ENCODE results near the gene PLXNB1. TPM values are rescaled to one million over a fixed set of nuclear protein-coding genes. Genes with fewer than 3 reads are reported as not detected.
A peak's percentile ranks its signal among the peaks of the same experiment; 100 is the strongest.

Gene PLXNB1
- total RNA-seq, 1 donor from 2014 or later, result 62.0 TPM

DNA sequence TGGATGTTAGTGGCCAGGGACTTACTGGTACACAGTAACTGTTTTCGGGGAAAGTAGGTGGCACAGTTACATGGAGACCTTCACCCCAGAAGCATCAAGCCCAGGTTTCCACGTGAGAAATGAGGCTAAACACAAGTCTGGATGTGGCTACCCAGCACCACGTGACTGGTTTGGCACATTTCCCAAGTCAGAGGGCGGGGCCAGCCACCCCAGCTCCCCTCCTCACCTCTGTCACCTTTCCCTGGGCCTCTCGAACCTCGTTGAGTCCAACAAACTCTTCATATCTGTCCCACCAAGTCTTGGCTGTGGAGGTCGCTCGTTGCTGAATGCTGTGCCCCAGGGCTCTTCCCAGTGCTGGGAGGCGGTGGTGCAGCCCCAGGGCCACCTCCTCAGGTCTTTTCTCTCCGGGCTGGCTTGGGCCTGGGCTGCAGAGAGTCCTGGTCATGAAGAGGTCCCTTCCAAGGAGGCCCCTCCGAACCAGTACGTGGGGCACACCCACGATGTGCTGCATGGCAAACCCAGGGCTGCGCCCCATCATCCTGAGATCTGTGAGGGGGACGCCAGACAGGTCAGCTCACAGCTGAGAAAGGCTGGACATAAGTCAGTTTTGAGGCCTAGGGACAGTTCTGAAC is 4.8 kb upstream of the PLXNB1 start:
- no peak for ATAC-seq

GRCh38 chr3:48433472-48434118 is 3.7 kb upstream of the PLXNB1 start:
- peak; percentile 64 for ATAC-seq

- ATAC-seq, result peak; percentile 48
These were observed 2.8 kb upstream of the PLXNB1 start for GRCh38 chr3:48432411-48433371.

- no peak for ATAC-seq
These were observed 1.5 kb upstream of the PLXNB1 start for GRCh38 chr3:48431224-48432029.

DNA sequence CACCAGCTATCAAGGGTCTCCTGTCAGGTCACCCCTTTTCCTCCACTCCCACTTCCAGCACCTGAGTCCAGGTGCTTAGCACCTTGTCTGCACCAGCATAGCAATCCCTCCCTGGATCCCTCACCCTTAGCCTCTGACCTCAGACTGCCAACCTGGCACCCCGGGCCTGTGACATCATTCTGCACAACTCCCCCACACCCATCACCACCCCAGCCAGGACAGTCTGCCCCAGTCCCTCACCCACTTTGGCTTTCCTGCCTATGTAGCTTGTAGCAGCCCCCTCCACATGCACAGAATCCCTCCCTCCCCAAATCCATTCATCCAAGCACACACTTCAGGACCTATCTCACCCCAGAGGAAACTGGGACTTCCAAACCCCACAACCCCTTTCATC is 819 bp upstream of the PLXNB1 start:
- no peak for ATAC-seq

DNA sequence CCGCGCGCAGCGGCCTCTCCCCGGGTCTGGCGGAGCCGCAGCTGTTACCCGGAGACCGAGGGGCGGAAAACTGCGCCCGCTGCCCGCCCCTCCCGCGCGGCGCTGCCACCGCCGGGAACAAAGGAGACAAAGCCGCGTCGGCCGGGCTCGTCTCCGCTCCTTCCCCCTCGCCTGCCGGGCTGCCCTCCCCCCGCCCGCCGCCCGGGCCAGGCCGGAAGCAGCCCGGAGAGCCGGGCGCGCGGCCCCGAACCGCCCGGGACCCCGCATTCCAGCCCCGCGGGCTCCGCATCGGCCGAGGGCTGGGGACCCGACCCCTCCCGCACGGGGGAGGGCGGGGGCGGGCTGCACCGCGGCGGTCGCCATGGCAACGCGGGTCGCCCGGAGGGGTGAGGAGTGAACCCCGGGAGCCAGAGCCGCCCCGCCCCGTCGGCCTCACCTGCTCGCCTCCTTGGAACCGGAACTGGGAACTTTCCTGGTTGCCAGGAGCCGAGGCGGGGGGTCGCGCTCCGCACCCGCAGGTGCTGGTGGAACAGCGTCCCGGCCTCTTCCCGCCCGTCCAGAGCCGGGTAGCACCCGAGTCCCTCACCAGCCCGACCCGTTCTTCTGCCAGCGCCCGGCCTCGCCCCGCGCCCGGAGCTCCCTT is 448 bp downstream of the PLXNB1 start:
- peak; percentile 27 for ATAC-seq

DNA sequence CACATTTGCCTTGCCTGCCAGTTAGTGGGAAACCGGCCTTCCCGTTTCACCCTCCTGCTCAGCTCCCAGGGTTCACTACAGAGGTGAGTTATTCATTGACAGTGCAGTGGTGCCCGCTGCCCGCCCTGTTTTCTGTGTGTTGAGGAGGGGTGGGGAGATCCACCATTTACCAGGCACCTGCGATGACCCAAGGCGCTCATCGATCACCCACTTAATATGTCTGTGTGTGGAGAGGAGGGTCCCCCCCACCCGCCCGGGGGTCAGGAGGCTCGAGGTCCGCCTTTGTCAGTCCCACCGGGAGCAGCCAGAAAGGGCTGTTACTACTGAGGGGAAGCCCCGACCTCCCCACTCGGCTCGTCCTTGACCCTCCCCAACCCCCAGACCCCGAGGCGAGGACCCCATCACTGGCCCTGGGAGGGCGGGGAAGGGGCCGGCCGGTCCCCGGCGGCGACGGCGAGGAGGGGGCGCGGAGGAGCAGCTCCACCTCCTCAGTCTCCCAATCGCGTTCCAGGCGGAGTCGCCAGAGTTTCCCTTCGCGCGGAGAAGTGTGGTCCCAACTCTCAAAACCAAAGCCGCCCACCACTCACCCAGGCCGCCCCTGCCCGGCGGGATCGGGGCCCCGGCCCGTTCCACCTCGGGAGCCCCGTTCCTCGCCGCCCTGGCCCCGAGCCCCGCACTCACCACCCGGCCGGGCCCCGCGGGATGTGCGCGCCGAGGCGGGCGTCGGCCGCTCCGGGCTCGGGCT is 1.1 kb downstream of the PLXNB1 start:
- ATAC-seq, result no peak

DNA sequence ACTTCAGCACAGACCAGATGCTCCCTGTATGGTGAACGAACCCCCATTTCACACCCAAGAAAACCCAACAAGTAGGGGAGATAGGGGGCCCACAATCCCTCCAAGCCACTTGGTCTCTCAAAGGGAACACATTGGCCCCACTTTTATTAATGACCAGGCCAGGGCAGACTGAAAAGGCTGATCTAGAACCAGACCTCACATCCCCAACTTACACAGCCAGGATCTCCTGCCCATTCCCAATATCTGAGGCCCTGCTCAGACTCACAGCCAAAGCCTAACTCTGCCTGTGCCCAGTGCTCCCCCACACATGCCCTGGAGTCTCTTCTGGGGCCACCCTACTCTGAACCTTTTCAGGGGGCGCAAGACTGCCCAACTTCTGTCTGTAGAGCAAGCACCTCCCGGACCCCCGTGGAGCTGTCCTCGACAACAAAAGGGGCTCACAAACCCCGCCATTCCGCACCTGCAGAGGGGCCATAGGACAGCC is 1.8 kb downstream of the PLXNB1 start:
- no peak for ATAC-seq

- ATAC-seq, result no peak
These were observed 2.3 kb downstream of the PLXNB1 start for GRCh38 chr3:48427630-48427962.

DNA sequence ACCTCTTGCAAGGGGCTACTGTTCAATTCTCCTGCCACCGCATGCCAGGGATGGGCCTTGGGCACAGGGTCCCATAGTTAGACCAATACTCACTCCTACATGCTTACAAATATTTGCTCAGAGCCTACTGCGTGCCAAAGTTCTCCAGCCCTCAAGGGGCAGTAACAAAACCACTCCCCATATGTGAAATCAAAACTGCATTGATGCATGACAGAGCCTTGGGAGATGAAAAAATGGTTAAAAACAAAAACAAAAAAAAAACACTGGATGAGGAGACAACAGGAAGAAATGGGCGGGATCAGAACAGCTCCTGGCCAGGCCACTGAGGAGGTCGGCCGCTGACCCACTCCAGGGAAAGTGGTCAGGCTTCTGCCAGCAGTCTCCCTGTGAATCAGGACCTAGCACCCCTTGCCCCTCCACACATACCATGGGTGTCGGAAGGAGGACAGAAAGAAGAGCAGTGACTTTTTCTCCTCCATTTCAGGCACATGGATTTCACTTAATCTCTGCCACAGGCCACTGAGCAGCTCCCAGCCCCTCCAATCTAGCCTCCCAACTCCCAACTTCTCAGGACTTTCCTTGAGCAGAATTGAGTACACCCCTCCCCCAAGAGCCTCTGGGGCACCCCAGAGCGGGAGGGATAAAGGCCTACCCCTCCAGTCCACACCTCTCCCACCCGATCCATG is 2.8 kb downstream of the PLXNB1 start:
- ATAC-seq, result no peak

- no peak for ATAC-seq
These were observed 3.4 kb downstream of the PLXNB1 start for GRCh38 chr3:48426401-48426909.

DNA sequence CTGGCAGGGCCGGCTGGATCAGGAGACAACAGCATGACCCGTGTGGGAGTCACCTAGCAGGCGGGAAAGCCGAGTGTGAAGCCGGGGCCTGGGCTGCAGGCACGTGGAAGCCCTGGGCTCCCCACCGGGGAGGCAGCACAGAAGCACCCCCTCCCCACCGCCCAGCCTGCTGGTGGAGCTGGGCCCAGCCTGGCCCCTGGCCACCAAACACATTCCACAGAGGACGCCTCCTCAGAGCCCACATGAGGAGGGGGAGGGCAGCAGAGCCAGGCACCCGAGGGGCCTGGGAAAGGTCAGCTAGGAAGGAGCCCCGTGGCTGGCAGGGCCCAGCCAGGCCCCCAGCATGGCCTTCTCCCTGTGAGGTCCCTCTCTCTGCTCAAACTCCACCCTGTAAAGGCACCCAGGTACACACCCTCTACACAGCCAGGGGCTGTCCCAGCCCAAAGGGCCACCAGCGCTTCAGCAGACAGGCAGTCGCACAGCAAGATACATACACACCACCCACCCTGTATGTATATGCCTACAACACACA is 4.5 kb downstream of the PLXNB1 start:
- peak; percentile 7 for ATAC-seq

GRCh38 chr3:48423883-48424695 is 5.8 kb downstream of the PLXNB1 start:
- ATAC-seq, result no peak

DNA sequence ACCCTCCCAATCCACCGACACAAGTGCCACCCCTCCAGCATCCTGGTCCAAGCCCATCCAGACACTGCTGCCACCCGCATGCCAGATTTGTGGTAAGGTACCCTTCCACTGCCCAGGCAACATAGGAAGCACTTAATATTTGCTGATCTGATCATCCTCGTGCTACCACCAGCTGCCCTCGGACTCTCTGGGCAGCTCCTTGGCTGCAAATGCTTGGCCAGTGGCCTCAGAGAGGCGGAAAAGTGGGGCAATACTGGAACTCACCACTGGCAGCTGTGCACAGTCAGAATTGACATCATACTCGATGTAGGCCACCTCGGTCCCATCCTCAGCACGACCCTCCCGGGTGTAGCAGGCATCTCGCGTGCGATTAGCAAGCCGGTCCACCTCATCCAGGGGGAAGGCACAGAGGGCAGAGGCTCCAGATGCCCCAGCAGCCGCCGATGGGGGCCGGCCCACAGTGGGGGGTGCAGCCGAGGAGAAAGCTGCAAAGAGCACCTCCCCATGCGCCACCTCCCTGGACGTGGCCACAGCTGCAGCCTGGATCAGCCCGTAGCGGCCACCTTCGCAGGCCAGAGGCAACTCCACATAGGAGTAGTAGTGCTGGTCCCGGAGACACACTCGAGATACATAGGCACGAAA is 6.5 kb downstream of the PLXNB1 start:
- ATAC-seq, result no peak

GRCh38 chr3:48422681-48423080 is 7.2 kb downstream of the PLXNB1 start:
- no peak for ATAC-seq

DNA sequence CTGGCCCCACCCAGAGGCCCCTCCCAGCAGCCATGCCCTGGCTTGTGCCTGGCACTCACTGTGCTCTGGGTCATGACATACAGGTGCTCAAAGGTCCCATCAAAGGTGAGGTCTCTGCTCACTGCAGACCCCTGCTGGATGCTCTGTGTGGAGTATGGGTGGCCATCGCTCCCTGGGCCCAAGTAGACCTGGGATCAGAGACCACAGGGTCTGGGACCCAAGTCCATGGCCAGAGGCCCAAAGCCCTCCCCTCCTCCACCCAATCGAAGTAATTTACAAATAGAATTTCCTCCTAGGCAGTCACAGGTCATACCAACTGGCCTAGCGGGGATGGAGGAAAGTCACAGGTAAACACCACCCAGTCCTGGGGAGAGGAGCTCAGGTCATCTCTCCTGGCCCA is 7.6 kb downstream of the PLXNB1 start:
- ATAC-seq, result peak; percentile 30

DNA sequence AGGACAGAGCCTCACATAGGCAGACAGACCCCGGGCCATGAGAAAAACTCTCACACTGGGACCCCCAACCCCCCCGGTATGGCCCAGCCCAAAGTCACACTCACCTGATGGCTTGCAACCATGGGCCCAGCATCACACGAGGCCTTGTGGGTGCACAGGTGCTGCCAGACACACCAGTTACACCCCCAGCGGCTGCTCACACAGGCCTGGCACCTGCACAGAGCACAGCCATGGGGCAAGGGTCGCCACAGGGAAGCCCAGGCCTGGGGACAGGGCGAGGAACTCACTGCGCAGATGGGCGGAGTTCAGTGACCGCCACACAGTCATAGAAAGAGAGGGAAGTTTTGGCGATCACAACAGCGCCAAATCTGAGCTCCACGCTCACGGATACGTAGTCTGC is 9.3 kb downstream of the PLXNB1 start:
- ATAC-seq, result no peak

- ATAC-seq, result no peak
These were observed 10.3 kb downstream of the PLXNB1 start for GRCh38 chr3:48419597-48419996.

GRCh38 chr3:48419149-48419548 is 10.7 kb downstream of the PLXNB1 start:
- ATAC-seq, result no peak

All from esophagus mucosa (tissue), 1 donor.